ENCODE data around the gene CLDN17. TPM values are rescaled to one million over a fixed set of nuclear protein-coding genes. Genes with fewer than 3 reads are reported as not detected.

CLDN17 gene, protein sequence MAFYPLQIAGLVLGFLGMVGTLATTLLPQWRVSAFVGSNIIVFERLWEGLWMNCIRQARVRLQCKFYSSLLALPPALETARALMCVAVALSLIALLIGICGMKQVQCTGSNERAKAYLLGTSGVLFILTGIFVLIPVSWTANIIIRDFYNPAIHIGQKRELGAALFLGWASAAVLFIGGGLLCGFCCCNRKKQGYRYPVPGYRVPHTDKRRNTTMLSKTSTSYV
- total RNA-seq = not detected in 2 replicates
- long read RNA-seq = 0 reads

DNA sequence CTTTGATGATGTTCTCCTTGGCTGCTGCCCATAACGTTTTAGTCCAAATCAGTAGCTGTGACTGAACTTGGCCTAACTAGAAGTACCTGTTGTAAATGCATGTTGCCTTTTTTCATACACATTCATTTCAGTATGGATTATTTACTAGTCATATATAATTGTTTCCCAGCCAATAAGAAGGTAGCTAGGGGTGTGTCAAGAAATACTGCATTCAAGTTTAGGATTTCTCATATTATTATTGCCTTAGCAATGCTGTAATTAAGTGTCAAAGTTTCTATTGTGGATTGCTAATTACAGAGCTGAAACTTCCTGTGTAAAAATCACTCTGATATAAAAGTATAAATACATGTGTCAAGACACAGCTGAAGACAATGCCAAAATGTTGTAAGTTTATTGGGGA is at the start of gene CLDN17:
CLDN17 (minus strand) TSS at position 101 of the 400 bp plus-strand sequence. CDS start 188 bp downstream, outside the sequence.
- Mint-ChIP-seq H3K9me3 (peaks cover 6% of the 10 kb centered on the region), H3K27me3 (ENCODE audit: low read depth) (no peaks in the 10 kb centered on the region), H3K36me3 (ENCODE audit: low read depth) (no peaks in the 10 kb centered on the region), H3K4me1 (peaks cover 4% of the 10 kb centered on the region), H3K4me3 (no peak within 1 kb of the TSS), H3K27ac (ENCODE audit: unreplicated experiment) (no peak within 1 kb of the TSS)
- DNase-seq (ENCODE audit: low read depth, low spot score) = no peak
- TF ChIP-seq, protein P1, sequence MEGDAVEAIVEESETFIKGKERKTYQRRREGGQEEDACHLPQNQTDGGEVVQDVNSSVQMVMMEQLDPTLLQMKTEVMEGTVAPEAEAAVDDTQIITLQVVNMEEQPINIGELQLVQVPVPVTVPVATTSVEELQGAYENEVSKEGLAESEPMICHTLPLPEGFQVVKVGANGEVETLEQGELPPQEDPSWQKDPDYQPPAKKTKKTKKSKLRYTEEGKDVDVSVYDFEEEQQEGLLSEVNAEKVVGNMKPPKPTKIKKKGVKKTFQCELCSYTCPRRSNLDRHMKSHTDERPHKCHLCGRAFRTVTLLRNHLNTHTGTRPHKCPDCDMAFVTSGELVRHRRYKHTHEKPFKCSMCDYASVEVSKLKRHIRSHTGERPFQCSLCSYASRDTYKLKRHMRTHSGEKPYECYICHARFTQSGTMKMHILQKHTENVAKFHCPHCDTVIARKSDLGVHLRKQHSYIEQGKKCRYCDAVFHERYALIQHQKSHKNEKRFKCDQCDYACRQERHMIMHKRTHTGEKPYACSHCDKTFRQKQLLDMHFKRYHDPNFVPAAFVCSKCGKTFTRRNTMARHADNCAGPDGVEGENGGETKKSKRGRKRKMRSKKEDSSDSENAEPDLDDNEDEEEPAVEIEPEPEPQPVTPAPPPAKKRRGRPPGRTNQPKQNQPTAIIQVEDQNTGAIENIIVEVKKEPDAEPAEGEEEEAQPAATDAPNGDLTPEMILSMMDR (conservative IDR thresholded peaks at IDR 0.05) = no peak

GRCh38 chr21:30216041-30216723 is 49.6 kb upstream of the CLDN17 start, which contains the start of gene CLDN8:
CLDN8 (minus strand) TSS chr21:30216097; CDS start chr21:30215925, 172 bp downstream.
- no peaks in the 10 kb centered on the region for H3K4me1 Mint-ChIP-seq
- no peak for DNase-seq (ENCODE audit: low read depth, low spot score)
- H3K27ac Mint-ChIP-seq (ENCODE audit: unreplicated experiment) = no peak within 1 kb of the TSS
- H3K27me3 Mint-ChIP-seq (ENCODE audit: low read depth) = no peaks in the 10 kb centered on the region
- no peaks in the 10 kb centered on the region for H3K9me3 Mint-ChIP-seq
- TF ChIP-seq, protein P1 (conservative IDR thresholded peaks at IDR 0.05) = no peak
- H3K4me3 Mint-ChIP-seq = no peak within 1 kb of the TSS
- no peaks in the 10 kb centered on the region for H3K36me3 Mint-ChIP-seq (ENCODE audit: low read depth)

GRCh38 chr21:30211071-30211470 is 44.5 kb upstream of the CLDN17 start:
- H3K9me3 Mint-ChIP-seq = peaks cover 2% of the 10 kb centered on the region
- DNase-seq (ENCODE audit: low read depth, low spot score) = no peak
- H3K4me3 Mint-ChIP-seq = no peak overlapping the region
- no peaks in the 10 kb centered on the region for H3K36me3 Mint-ChIP-seq (ENCODE audit: low read depth)
- no peaks in the 10 kb centered on the region for H3K27me3 Mint-ChIP-seq (ENCODE audit: low read depth)
- H3K27ac Mint-ChIP-seq (ENCODE audit: unreplicated experiment) = no peak overlapping the region
- H3K4me1 Mint-ChIP-seq = peaks cover 27% of the 10 kb centered on the region
- TF ChIP-seq, protein P1 (conservative IDR thresholded peaks at IDR 0.05) = no peak

DNA sequence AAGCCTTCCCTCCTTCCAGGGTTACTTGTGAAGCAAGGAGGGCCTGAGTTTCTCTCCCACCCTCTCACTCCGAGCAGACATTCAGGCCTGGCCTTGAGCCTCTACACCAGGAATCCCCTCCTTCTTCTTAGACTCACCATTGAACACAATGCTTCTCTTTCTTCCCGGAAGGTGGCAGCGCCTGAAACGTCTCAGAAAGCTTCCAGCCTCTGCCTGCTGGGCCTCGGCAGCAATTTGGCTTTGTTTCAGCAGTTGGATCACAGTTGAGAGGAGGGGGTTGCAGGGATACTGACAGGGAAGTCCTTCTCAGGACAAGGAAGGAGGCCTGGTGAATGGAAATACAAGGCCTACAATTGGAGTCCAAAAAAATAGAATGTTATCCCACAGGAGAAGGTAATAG is 43.0 kb upstream of the CLDN17 start:
- no peaks in the 10 kb centered on the region for H3K36me3 Mint-ChIP-seq (ENCODE audit: low read depth)
- no peaks in the 10 kb centered on the region for H3K27me3 Mint-ChIP-seq (ENCODE audit: low read depth)
- peaks cover 2% of the 10 kb centered on the region for H3K9me3 Mint-ChIP-seq
- H3K4me3 Mint-ChIP-seq = no peak overlapping the region
- TF ChIP-seq, protein P1 (conservative IDR thresholded peaks at IDR 0.05) = no peak
- peak; percentile 14 for DNase-seq (ENCODE audit: low read depth, low spot score)
- peak overlapping the region; percentile 9 for H3K27ac Mint-ChIP-seq (ENCODE audit: unreplicated experiment)
- H3K4me1 Mint-ChIP-seq = peaks cover 27% of the 10 kb centered on the region

- H3K4me3 Mint-ChIP-seq = no peak overlapping the region
- peaks cover 27% of the 10 kb centered on the region for H3K4me1 Mint-ChIP-seq
- H3K27ac Mint-ChIP-seq (ENCODE audit: unreplicated experiment) = peak overlapping the region; percentile 96
- peaks cover 2% of the 10 kb centered on the region for H3K9me3 Mint-ChIP-seq
- DNase-seq (ENCODE audit: low read depth, low spot score) = no peak
- H3K36me3 Mint-ChIP-seq (ENCODE audit: low read depth) = no peaks in the 10 kb centered on the region
- H3K27me3 Mint-ChIP-seq (ENCODE audit: low read depth) = peaks cover 2% of the 10 kb centered on the region
- TF ChIP-seq, protein P1 (conservative IDR thresholded peaks at IDR 0.05) = no peak
Measured at GRCh38 chr21:30207252-30207579, 40.6 kb upstream of the CLDN17 start.
